SHP77 (cell line): ENCODE measurements around the gene ECT2L.

Experiments used
- DNase-seq, 2 experiments: peaks; one replicate each; lab custom pipeline; 2025; lab: John Stamatoyannopoulos, UW

Gene ECT2L

GRCh38 chr6:138803861-138804260, 8.0 kb downstream of the ECT2L start:
- DNase-seq: no peak

GRCh38 chr6:138805016-138805765, 9.3 kb downstream of the ECT2L start:
- no peak for DNase-seq

DNA sequence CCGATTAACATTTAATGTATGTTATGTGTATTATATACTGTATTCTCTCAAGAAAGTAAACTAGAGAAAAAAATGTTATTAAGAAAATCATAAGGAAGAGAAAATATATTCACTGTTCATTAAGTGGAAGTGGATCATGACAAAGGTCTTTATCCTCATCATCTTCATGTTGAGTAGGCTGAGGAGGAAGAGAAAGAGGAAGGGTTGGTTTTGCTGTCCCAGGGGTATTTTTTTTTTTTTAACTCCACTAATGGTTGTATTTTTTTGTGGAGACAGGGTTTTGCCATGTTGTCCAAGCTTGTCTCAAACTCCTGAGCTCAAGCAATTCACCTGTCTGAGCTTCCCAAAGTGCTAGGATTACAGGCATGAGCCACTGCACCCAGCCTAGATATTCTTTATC, 11.0 kb downstream of the ECT2L start:
- DNase-seq: no peak

GRCh38 chr6:138809677-138810076, 13.8 kb downstream of the ECT2L start:
- DNase-seq: no peak

- DNase-seq: no peak
These were observed 16.0 kb downstream of the ECT2L start for GRCh38 chr6:138811866-138812265.

DNA sequence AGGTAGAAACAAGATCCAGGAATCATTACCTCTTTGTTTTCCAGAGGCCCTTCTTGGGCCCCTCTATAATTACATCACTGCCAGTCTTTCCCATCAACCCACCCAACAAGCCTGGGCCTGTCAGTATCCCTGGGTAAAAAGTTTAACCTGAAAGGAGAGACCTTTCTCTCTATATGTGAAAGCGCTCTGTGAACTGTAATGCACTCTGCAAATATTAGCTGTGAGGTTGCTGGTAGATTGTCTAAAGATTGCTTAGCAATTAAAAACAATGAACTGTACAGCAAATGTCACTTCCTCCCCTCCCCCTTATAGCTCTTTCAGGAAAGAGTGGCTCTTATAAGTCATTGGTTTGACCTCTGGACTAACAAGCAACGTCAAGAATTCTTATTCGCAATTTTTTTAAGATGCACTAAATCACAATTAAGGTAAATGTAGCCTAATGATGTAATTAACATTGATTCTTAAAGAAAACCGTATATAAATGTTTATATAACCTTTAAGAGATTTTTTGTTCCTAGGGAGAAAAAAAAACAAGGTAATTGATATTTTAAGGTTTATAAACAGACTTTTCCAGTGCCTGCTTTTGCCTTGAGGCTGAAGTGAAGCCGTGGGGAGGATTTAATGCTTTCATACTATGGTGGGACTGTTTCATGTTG, 18.4 kb downstream of the ECT2L start:
- DNase-seq: peak; percentile 54 to 71

DNA sequence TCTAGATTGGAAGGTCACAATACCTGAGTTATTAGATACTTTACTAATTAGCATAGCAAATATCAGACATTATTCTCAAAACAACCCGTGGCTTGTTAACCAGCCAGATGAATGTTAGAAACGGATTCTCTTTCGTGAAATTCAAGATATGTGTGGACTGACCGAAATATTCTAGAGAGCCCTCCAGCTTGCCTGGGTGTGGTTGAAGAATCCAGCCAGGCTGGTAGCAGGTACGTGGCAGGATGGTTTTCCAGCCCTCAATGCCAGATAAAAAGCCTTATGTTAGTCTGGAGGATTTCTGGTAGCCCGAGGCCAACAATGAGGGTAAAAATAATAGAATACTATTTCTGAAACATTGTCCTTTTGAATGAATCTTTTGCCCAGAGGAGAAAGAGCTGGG, 19.3 kb downstream of the ECT2L start:
- DNase-seq: no peak

DNA sequence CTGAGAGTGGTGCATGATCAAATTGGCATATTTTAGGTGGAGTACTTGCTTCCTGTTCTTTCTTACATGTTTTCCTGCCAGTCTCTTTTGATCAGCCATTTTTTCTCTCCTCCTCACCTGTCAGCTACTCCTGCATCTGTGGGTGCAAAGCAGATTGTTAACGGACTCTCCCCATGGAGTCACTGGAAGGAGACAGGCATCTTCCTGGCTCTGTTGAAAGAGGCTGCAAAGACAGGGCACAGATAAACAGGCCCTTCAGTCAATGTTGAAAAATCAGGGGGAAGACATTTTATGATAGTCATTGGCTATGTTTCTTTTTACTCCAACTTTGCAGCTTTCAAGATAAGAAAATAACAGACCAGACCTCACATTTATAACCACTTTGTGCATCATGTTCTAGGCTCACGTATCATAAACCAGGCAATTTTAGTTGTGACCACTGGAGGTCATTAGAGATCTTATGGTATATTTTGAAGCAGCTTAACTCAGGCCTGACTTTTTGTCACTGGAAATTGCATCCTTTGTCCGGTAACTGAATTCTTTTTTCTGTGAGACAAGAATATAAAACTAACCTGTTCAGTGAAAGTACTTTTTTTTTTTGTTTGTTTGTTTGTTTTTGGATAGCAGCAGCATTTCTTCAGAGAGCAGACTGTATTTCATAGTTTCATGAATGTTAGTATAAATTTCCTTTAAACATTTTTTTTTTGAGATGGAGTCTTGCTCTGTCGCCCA, 20.1 kb downstream of the ECT2L start:
- DNase-seq: peak; percentile 59 to 74

- DNase-seq: no peak
These were observed 21.9 kb downstream of the ECT2L start for GRCh38 chr6:138817799-138818198.

DNA sequence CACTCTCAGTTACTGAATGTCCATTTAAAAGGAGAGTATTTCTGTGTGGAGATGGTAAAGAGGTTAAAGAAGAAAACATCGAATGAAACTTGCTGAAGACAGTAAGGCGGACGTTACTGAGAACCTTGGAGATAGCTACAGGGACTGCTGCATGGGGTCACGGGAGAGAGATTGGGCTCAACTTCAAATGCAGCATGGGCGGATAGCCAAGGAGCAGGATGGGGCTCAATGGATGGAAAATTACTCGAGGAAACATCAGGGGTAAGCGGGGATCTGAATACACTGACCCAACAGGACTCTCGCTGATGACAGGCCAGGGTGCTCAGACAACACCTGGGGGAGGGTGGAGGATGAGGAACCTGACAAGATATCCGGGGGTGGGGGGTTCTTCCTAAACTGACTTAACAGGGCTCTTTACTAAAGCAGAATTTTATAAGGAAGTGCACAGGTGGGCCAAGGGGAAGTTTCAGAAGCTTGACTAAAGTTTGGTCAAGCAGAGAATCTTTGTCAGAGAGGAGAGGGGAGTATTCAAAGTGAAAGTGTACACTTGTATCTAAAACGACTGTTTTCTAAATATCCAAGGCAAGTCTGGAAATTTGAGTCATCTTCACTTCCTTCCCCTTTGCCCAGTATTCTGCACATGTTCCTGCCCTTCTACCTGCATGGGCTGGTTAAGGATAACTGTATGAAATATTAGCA, 22.8 kb downstream of the ECT2L start:
- no peak for DNase-seq

- DNase-seq: no peak
These were observed 25.6 kb downstream of the ECT2L start for GRCh38 chr6:138821519-138821918.

GRCh38 chr6:138824482-138825144, 28.7 kb downstream of the ECT2L start:
- DNase-seq: no peak

- DNase-seq: no peak
These were observed 34.4 kb downstream of the ECT2L start for GRCh38 chr6:138830248-138830647.

DNA sequence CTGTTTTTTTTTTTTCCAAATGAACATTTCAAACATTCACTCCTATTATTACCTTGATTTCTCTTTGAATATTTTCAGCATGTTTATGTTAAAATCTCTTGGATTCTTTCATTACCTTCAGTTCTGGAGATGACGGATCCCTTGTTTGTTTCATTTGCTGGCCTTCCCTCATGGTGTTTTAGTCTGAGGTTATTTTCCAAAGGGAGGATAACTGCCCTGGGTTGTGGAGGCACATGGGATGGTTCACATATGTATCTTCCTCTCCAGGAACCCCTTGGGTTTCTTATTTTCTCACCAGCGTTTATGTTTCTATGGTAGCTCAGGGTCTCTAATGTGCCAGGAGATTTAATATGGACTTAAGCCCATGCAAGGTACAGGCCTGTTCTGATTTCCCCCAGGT, 36.3 kb downstream of the ECT2L start:
- DNase-seq: no peak

- peak in 1 of 2 experiments; percentile 4 for DNase-seq
These were observed 38.1 kb downstream of the ECT2L start for GRCh38 chr6:138833816-138834539.

- no peak for DNase-seq
These were observed 41.4 kb downstream of the ECT2L start for GRCh38 chr6:138837246-138837645.

DNA sequence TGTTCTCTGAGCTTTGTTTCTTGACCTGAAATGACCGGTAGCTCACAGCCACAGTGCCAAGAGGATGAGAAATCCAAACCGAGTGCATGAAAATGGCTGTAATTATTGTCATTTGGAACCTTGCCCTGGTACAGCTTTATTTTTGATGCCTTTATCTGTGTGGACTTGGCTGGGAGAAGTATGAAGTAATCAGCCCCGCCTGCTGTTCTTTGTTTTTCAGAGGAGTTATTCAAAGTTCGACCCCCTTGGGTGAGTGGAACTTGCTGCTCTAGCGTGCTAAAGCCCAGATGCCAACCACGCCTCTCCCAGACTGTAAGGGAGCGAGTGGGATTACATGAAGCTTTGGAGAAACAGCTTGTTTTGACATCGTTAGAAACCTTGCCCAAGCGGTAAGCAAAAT, 48.3 kb downstream of the ECT2L start:
- DNase-seq: no peak

GRCh38 chr6:138847884-138848283, 52.0 kb downstream of the ECT2L start:
- DNase-seq: no peak

DNA sequence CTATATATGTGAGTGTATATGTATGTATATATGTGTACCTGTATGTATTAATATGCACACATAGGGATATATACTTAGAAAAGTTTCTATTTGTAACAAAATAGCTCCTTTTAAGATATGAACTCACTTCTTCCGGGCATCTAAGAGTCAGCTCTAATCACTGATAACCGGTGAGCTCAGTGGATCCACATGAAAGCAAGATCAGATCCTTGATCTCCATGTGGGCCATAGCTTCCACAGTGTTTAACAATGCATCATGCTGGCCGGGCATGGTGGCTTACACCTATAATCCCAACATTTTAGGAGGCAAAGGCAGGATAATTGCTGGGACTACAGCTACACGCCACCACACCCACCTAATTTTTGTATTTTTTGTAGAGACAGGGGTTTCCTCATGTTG, 52.6 kb downstream of the ECT2L start:
- DNase-seq: no peak

GRCh38 chr6:138849791-138850190, 53.9 kb downstream of the ECT2L start:
- no peak for DNase-seq

DNA sequence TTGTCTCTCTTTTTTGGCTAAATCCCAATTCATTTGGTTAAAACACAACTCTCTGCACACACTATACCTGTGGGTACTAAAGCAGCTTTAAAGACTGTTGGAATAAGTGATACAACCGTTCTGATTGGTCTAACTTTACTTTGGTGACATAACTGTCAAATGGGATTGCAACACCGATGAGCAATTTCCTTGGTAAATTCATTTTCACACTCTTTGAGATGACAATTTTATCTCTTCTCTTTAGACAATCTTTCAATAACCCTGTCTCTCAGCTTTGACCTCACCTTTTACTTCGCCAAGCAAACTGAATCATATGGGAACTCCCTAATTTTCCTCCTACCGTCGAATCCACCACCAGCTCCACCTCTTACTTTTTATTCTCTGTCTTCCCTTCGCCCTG, 60.8 kb downstream of the ECT2L start:
- no peak for DNase-seq
